ENCODE data around the gene CCDC54. TPM values are rescaled to one million over a fixed set of nuclear protein-coding genes. Genes with fewer than 3 reads are reported as not detected.

The CCDC54 gene
- total RNA-seq, 1 donor from 2014 or later = not detected

DNA sequence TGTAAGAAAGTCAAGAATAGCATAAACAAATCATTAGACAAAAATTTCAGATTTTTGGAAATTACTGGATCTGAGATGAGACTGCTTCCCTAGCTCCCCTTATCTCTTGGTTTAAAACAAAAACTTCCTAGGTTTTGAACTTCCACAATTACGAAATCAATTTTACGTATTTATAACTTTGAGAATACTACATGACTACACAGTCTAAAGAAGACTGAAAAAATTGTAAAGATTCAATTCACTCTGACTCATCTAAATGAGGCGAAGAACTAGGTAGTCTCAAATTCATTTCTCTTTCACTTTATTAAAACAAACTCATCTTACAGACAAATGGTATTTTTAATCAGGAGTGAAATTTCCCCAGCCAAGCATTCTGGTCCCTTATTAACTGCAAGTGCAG lies 10.3 kb downstream of the CCDC54 start:
- Histone ChIP-seq H3K79me2 (ENCODE audit: insufficient read depth, low read length) (no peaks in the 10 kb centered on the region), H3K4me2 (ENCODE audit: low read length) (no peak overlapping the region), H3K4me1 (ENCODE audit: insufficient read depth, low read length) (peaks cover 2% of the 10 kb centered on the region), H3K36me3 (ENCODE audit: insufficient read depth, low read length) (no peaks in the 10 kb centered on the region), H3K9ac (ENCODE audit: low read length) (no peak overlapping the region), H3K4me3 (ENCODE audit: insufficient read depth, low read depth, low read length) (no peak overlapping the region), H3K27ac (ENCODE audit: low read depth, low read length) (no peak overlapping the region), H3K9me3 (ENCODE audit: insufficient read depth, low read depth, low read length) (no peaks in the 10 kb centered on the region), H3K27me3 (ENCODE audit: insufficient read depth, low read length) (no peaks in the 10 kb centered on the region), H4K20me1 (ENCODE audit: insufficient read depth, low read length) (no peaks in the 10 kb centered on the region), H2AFZ (ENCODE audit: low read depth, low read length) (no peak overlapping the region)
- FAIRE-seq (no peak), DNase-seq (ENCODE audit: low read depth) (peak; percentile 18)
- H3K4me3 Mint-ChIP-seq (ENCODE audit: unreplicated experiment) = no peak overlapping the region
- H3K36me3 Mint-ChIP-seq (ENCODE audit: low read depth, unreplicated experiment) = no peaks in the 10 kb centered on the region
- no peak overlapping the region for H3K27ac Mint-ChIP-seq (ENCODE audit: unreplicated experiment)
- H3K4me1 Mint-ChIP-seq (ENCODE audit: low read depth, unreplicated experiment) = no peaks in the 10 kb centered on the region
- TF ChIP-seq, protein P1, sequence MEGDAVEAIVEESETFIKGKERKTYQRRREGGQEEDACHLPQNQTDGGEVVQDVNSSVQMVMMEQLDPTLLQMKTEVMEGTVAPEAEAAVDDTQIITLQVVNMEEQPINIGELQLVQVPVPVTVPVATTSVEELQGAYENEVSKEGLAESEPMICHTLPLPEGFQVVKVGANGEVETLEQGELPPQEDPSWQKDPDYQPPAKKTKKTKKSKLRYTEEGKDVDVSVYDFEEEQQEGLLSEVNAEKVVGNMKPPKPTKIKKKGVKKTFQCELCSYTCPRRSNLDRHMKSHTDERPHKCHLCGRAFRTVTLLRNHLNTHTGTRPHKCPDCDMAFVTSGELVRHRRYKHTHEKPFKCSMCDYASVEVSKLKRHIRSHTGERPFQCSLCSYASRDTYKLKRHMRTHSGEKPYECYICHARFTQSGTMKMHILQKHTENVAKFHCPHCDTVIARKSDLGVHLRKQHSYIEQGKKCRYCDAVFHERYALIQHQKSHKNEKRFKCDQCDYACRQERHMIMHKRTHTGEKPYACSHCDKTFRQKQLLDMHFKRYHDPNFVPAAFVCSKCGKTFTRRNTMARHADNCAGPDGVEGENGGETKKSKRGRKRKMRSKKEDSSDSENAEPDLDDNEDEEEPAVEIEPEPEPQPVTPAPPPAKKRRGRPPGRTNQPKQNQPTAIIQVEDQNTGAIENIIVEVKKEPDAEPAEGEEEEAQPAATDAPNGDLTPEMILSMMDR (IDR thresholded peaks at IDR 0.05; ENCODE audit: insufficient read depth, low read depth, low read length) = no peak
- TF ChIP-seq EZH2 (IDR thresholded peaks at IDR 0.05; ENCODE audit: insufficient read depth, low read length) = no peak
- no peaks in the 10 kb centered on the region for H3K9me3 Mint-ChIP-seq (ENCODE audit: unreplicated experiment)
- no peaks in the 10 kb centered on the region for H3K27me3 Mint-ChIP-seq (ENCODE audit: low read depth, unreplicated experiment)

DNA sequence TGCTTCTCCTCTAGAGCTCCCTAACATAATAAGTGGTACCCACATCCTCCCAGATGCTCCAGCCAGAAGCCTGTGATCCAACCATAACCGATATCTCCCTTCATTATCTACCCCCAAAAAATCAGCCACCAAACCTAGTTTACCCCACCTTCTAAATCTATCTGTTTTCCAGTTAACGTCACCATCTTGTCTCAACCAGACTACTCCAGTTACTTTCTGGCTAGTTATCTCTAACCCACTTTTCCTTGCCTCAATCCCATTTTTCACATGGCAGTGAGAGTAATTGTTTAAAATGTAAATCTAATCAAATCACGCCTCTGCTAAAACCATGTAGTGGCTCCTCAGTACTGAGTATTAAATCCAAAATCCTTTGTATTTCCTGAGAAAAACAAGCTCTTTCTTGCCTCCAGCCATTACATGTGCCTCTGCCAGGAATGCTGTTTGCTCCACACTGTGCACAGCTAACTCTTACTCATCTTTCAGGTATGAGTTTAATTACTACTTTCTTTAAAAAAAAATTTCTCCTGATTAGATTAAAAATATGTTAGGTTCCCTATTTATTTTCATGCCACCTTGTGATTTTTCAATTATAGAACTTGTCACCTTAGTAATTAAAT lies 15.4 kb downstream of the CCDC54 start:
- H2AFZ ChIP-seq (ENCODE audit: low read depth, low read length) = peak overlapping the region; percentile 43
- DNase-seq (ENCODE audit: low read depth) = peak; percentile 75
- H3K79me2 ChIP-seq (ENCODE audit: insufficient read depth, low read length) = no peaks in the 10 kb centered on the region
- H3K4me3 ChIP-seq (ENCODE audit: insufficient read depth, low read depth, low read length) = no peak overlapping the region
- no peak overlapping the region for H3K27ac Mint-ChIP-seq (ENCODE audit: unreplicated experiment)
- no peaks in the 10 kb centered on the region for H3K27me3 Mint-ChIP-seq (ENCODE audit: low read depth, unreplicated experiment)
- no peak overlapping the region for H3K4me3 Mint-ChIP-seq (ENCODE audit: unreplicated experiment)
- peak; percentile 23 for FAIRE-seq
- peak overlapping the region; percentile 43 for H3K27ac ChIP-seq (ENCODE audit: low read depth, low read length)
- H3K9me3 Mint-ChIP-seq (ENCODE audit: unreplicated experiment) = no peaks in the 10 kb centered on the region
- no peaks in the 10 kb centered on the region for H4K20me1 ChIP-seq (ENCODE audit: insufficient read depth, low read length)
- no peaks in the 10 kb centered on the region for H3K27me3 ChIP-seq (ENCODE audit: insufficient read depth, low read length)
- H3K4me1 Mint-ChIP-seq (ENCODE audit: low read depth, unreplicated experiment) = peaks cover 2% of the 10 kb centered on the region
- peak overlapping the region; percentile 32 for H3K4me2 ChIP-seq (ENCODE audit: low read length)
- H3K9ac ChIP-seq (ENCODE audit: low read length) = no peak overlapping the region
- no peaks in the 10 kb centered on the region for H3K36me3 ChIP-seq (ENCODE audit: insufficient read depth, low read length)
- peaks cover 5% of the 10 kb centered on the region for H3K4me1 ChIP-seq (ENCODE audit: insufficient read depth, low read length)
- TF ChIP-seq, protein P1 (IDR thresholded peaks at IDR 0.05; ENCODE audit: insufficient read depth, low read depth, low read length) = no peak
- TF ChIP-seq EZH2 (IDR thresholded peaks at IDR 0.05; ENCODE audit: insufficient read depth, low read length) = no peak
- H3K36me3 Mint-ChIP-seq (ENCODE audit: low read depth, unreplicated experiment) = no peaks in the 10 kb centered on the region
- H3K9me3 ChIP-seq (ENCODE audit: insufficient read depth, low read depth, low read length) = no peaks in the 10 kb centered on the region

DNA sequence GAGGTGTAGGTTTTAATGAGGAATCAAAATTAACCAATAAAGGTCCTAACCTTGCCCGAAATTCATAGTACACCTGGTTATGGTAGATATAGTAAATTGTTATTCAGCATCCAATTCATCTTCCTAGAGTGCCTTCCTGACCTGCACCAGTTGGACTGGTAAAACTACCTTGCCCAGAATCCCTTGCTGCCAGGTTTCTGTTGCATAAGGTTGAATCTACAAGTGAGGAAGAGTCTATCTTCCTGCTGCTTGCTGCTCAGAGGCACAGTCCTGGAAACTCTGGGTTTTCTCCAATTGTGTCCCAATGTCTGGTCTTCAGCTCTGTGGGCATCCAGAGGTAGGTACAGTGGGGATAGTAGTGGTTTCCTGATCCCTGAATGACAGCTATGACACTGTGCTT lies 17.3 kb downstream of the CCDC54 start:
- Mint-ChIP-seq H3K36me3 (ENCODE audit: low read depth, unreplicated experiment) (no peaks in the 10 kb centered on the region), H3K27ac (ENCODE audit: unreplicated experiment) (no peak overlapping the region), H3K4me3 (ENCODE audit: unreplicated experiment) (no peak overlapping the region), H3K4me1 (ENCODE audit: low read depth, unreplicated experiment) (peaks cover 2% of the 10 kb centered on the region), H3K9me3 (ENCODE audit: unreplicated experiment) (no peaks in the 10 kb centered on the region), H3K27me3 (ENCODE audit: low read depth, unreplicated experiment) (no peaks in the 10 kb centered on the region)
- no peak overlapping the region for H3K4me3 ChIP-seq (ENCODE audit: insufficient read depth, low read depth, low read length)
- no peaks in the 10 kb centered on the region for H3K27me3 ChIP-seq (ENCODE audit: insufficient read depth, low read length)
- H3K9ac ChIP-seq (ENCODE audit: low read length) = no peak overlapping the region
- no peak for FAIRE-seq
- DNase-seq (ENCODE audit: low read depth) = no peak
- H2AFZ ChIP-seq (ENCODE audit: low read depth, low read length) = no peak overlapping the region
- H3K9me3 ChIP-seq (ENCODE audit: insufficient read depth, low read depth, low read length) = no peaks in the 10 kb centered on the region
- H3K79me2 ChIP-seq (ENCODE audit: insufficient read depth, low read length) = no peaks in the 10 kb centered on the region
- no peaks in the 10 kb centered on the region for H4K20me1 ChIP-seq (ENCODE audit: insufficient read depth, low read length)
- H3K27ac ChIP-seq (ENCODE audit: low read depth, low read length) = no peak overlapping the region
- no peak overlapping the region for H3K4me2 ChIP-seq (ENCODE audit: low read length)
- no peaks in the 10 kb centered on the region for H3K36me3 ChIP-seq (ENCODE audit: insufficient read depth, low read length)
- TF ChIP-seq, protein P1 (IDR thresholded peaks at IDR 0.05; ENCODE audit: insufficient read depth, low read depth, low read length) = no peak
- no peak for TF ChIP-seq EZH2 (IDR thresholded peaks at IDR 0.05; ENCODE audit: insufficient read depth, low read length)
- H3K4me1 ChIP-seq (ENCODE audit: insufficient read depth, low read length) = peaks cover 5% of the 10 kb centered on the region

All from astrocyte (in vitro differentiated cells and primary cell).